Measurements from ENCODE around the gene GORASP2.
A peak's percentile ranks its signal among the peaks of the same experiment; 100 is the strongest.

Gene GORASP2

GRCh38 chr2:170943041-170943440, 14.0 kb downstream of the GORASP2 start:
- H3K9me3 ChIP-seq (ENCODE audit: control insufficient read depth, low read length) = no peaks in the 10 kb centered on the region
- H3K36me3 ChIP-seq (ENCODE audit: control insufficient read depth, insufficient read depth, low read length, severe bottlenecking) = no peaks in the 10 kb centered on the region
- H3K9ac ChIP-seq (ENCODE audit: low read length) = no peak overlapping the region
- H3K27me3 ChIP-seq (replicated peaks; ENCODE audit: control insufficient read depth, insufficient read depth, low read length) = no peaks in the 10 kb centered on the region
- peak; percentile 17 for DNase-seq (ENCODE audit: low read depth)
- peaks cover 8% of the 10 kb centered on the region for H3K4me1 ChIP-seq (ENCODE audit: control insufficient read depth, insufficient read depth, low read length)
- no peak overlapping the region for H3K4me3 ChIP-seq (ENCODE audit: low read length)

- DNase-seq (ENCODE audit: low read depth) = no peak
- Histone ChIP-seq H3K9me3 (ENCODE audit: control insufficient read depth, low read length) (no peaks in the 10 kb centered on the region), H3K4me3 (ENCODE audit: low read length) (no peak overlapping the region), H3K4me1 (ENCODE audit: control insufficient read depth, insufficient read depth, low read length) (peaks cover 8% of the 10 kb centered on the region), H3K9ac (ENCODE audit: low read length) (no peak overlapping the region), H3K36me3 (ENCODE audit: control insufficient read depth, insufficient read depth, low read length, severe bottlenecking) (no peaks in the 10 kb centered on the region), H3K27me3 (replicated peaks; ENCODE audit: control insufficient read depth, insufficient read depth, low read length) (no peaks in the 10 kb centered on the region)
These were observed 14.5 kb downstream of the GORASP2 start for GRCh38 chr2:170943596-170943995.

GRCh38 chr2:170944545-170944944, 15.5 kb downstream of the GORASP2 start:
- H3K4me1 ChIP-seq (ENCODE audit: control insufficient read depth, insufficient read depth, low read length) = peaks cover 8% of the 10 kb centered on the region
- no peaks in the 10 kb centered on the region for H3K9me3 ChIP-seq (ENCODE audit: control insufficient read depth, low read length)
- H3K9ac ChIP-seq (ENCODE audit: low read length) = no peak overlapping the region
- no peak overlapping the region for H3K4me3 ChIP-seq (ENCODE audit: low read length)
- no peak for DNase-seq (ENCODE audit: low read depth)
- H3K27me3 ChIP-seq (replicated peaks; ENCODE audit: control insufficient read depth, insufficient read depth, low read length) = no peaks in the 10 kb centered on the region
- peaks cover 4% of the 10 kb centered on the region for H3K36me3 ChIP-seq (ENCODE audit: control insufficient read depth, insufficient read depth, low read length, severe bottlenecking)

GRCh38 chr2:170949415-170949814, 20.4 kb downstream of the GORASP2 start:
- Histone ChIP-seq H3K4me1 (ENCODE audit: control insufficient read depth, insufficient read depth, low read length) (no peaks in the 10 kb centered on the region), H3K9me3 (ENCODE audit: control insufficient read depth, low read length) (no peaks in the 10 kb centered on the region), H3K9ac (ENCODE audit: low read length) (no peak overlapping the region), H3K36me3 (ENCODE audit: control insufficient read depth, insufficient read depth, low read length, severe bottlenecking) (peaks cover 52% of the 10 kb centered on the region), H3K27me3 (replicated peaks; ENCODE audit: control insufficient read depth, insufficient read depth, low read length) (no peaks in the 10 kb centered on the region), H3K4me3 (ENCODE audit: low read length) (no peak overlapping the region)
- DNase-seq (ENCODE audit: low read depth) = no peak

- Histone ChIP-seq H3K4me3 (ENCODE audit: low read length) (no peak overlapping the region), H3K9ac (ENCODE audit: low read length) (no peak overlapping the region), H3K4me1 (ENCODE audit: control insufficient read depth, insufficient read depth, low read length) (no peaks in the 10 kb centered on the region), H3K27me3 (replicated peaks; ENCODE audit: control insufficient read depth, insufficient read depth, low read length) (no peaks in the 10 kb centered on the region), H3K9me3 (ENCODE audit: control insufficient read depth, low read length) (no peaks in the 10 kb centered on the region), H3K36me3 (ENCODE audit: control insufficient read depth, insufficient read depth, low read length, severe bottlenecking) (peaks cover 61% of the 10 kb centered on the region)
- DNase-seq (ENCODE audit: low read depth) = no peak
These were observed 21.2 kb downstream of the GORASP2 start for GRCh38 chr2:170950221-170950761.

- Histone ChIP-seq H3K27me3 (replicated peaks; ENCODE audit: control insufficient read depth, insufficient read depth, low read length) (no peaks in the 10 kb centered on the region), H3K4me1 (ENCODE audit: control insufficient read depth, insufficient read depth, low read length) (no peaks in the 10 kb centered on the region), H3K9ac (ENCODE audit: low read length) (no peak overlapping the region), H3K36me3 (ENCODE audit: control insufficient read depth, insufficient read depth, low read length, severe bottlenecking) (peaks cover 95% of the 10 kb centered on the region), H3K9me3 (ENCODE audit: control insufficient read depth, low read length) (no peaks in the 10 kb centered on the region), H3K4me3 (ENCODE audit: low read length) (no peak overlapping the region)
- no peak for DNase-seq (ENCODE audit: low read depth)
These were observed 24.9 kb downstream of the GORASP2 start for GRCh38 chr2:170953941-170954340.

GRCh38 chr2:170963386-170963785, 34.3 kb downstream of the GORASP2 start:
- H3K4me3 ChIP-seq (ENCODE audit: low read length) = no peak overlapping the region
- no peaks in the 10 kb centered on the region for H3K9me3 ChIP-seq (ENCODE audit: control insufficient read depth, low read length)
- H3K9ac ChIP-seq (ENCODE audit: low read length) = no peak overlapping the region
- peaks cover 34% of the 10 kb centered on the region for H3K4me1 ChIP-seq (ENCODE audit: control insufficient read depth, insufficient read depth, low read length)
- no peak for DNase-seq (ENCODE audit: low read depth)
- H3K36me3 ChIP-seq (ENCODE audit: control insufficient read depth, insufficient read depth, low read length, severe bottlenecking) = peaks cover 84% of the 10 kb centered on the region
- no peaks in the 10 kb centered on the region for H3K27me3 ChIP-seq (replicated peaks; ENCODE audit: control insufficient read depth, insufficient read depth, low read length)

- Histone ChIP-seq H3K9ac (ENCODE audit: low read length) (no peak overlapping the region), H3K9me3 (ENCODE audit: control insufficient read depth, low read length) (no peaks in the 10 kb centered on the region), H3K27me3 (replicated peaks; ENCODE audit: control insufficient read depth, insufficient read depth, low read length) (no peaks in the 10 kb centered on the region), H3K4me1 (ENCODE audit: control insufficient read depth, insufficient read depth, low read length) (peaks cover 34% of the 10 kb centered on the region), H3K4me3 (ENCODE audit: low read length) (no peak overlapping the region), H3K36me3 (ENCODE audit: control insufficient read depth, insufficient read depth, low read length, severe bottlenecking) (peaks cover 73% of the 10 kb centered on the region)
- no peak for DNase-seq (ENCODE audit: low read depth)
These were observed 36.6 kb downstream of the GORASP2 start for GRCh38 chr2:170965446-170966225.

GRCh38 chr2:170966648-170967396, 37.8 kb downstream of the GORASP2 start:
- DNase-seq (ENCODE audit: low read depth) = peak; percentile 9
- Histone ChIP-seq H3K9ac (ENCODE audit: low read length) (peak overlapping the region; percentile 46), H3K27me3 (replicated peaks; ENCODE audit: control insufficient read depth, insufficient read depth, low read length) (no peaks in the 10 kb centered on the region), H3K9me3 (ENCODE audit: control insufficient read depth, low read length) (no peaks in the 10 kb centered on the region), H3K4me1 (ENCODE audit: control insufficient read depth, insufficient read depth, low read length) (peaks cover 25% of the 10 kb centered on the region), H3K4me3 (ENCODE audit: low read length) (no peak overlapping the region), H3K36me3 (ENCODE audit: control insufficient read depth, insufficient read depth, low read length, severe bottlenecking) (peaks cover 62% of the 10 kb centered on the region)

- H3K9ac ChIP-seq (ENCODE audit: low read length) = peak overlapping the region; percentile 46
- H3K27me3 ChIP-seq (replicated peaks; ENCODE audit: control insufficient read depth, insufficient read depth, low read length) = no peaks in the 10 kb centered on the region
- DNase-seq (ENCODE audit: low read depth) = no peak
- H3K4me1 ChIP-seq (ENCODE audit: control insufficient read depth, insufficient read depth, low read length) = peaks cover 17% of the 10 kb centered on the region
- peaks cover 54% of the 10 kb centered on the region for H3K36me3 ChIP-seq (ENCODE audit: control insufficient read depth, insufficient read depth, low read length, severe bottlenecking)
- no peak overlapping the region for H3K4me3 ChIP-seq (ENCODE audit: low read length)
- H3K9me3 ChIP-seq (ENCODE audit: control insufficient read depth, low read length) = no peaks in the 10 kb centered on the region
These were observed 38.5 kb downstream of the GORASP2 start for GRCh38 chr2:170967553-170967952.

- H3K4me1 ChIP-seq (ENCODE audit: control insufficient read depth, insufficient read depth, low read length) = peaks cover 19% of the 10 kb centered on the region
- no peaks in the 10 kb centered on the region for H3K27me3 ChIP-seq (replicated peaks; ENCODE audit: control insufficient read depth, insufficient read depth, low read length)
- no peak overlapping the region for H3K9ac ChIP-seq (ENCODE audit: low read length)
- no peak overlapping the region for H3K4me3 ChIP-seq (ENCODE audit: low read length)
- DNase-seq (ENCODE audit: low read depth) = no peak
- H3K9me3 ChIP-seq (ENCODE audit: control insufficient read depth, low read length) = no peaks in the 10 kb centered on the region
- H3K36me3 ChIP-seq (ENCODE audit: control insufficient read depth, insufficient read depth, low read length, severe bottlenecking) = peaks cover 48% of the 10 kb centered on the region
These were observed 39.4 kb downstream of the GORASP2 start for GRCh38 chr2:170968205-170969003.

Measured in adipocyte (in vitro differentiated cells).